Activated T-cell treated with anti-CD3 and anti-CD28 coated beads, Interleukin-2, amount 50 U/mL, for 1 hour (primary cell): Measurements from ENCODE around the gene SYNE2.

ENCODE experiments used
- DNase-seq: peaks from one replicate; pipeline ENCODE4 v3.0.0-alpha.2; 2020

SYNE2 gene

DNA sequence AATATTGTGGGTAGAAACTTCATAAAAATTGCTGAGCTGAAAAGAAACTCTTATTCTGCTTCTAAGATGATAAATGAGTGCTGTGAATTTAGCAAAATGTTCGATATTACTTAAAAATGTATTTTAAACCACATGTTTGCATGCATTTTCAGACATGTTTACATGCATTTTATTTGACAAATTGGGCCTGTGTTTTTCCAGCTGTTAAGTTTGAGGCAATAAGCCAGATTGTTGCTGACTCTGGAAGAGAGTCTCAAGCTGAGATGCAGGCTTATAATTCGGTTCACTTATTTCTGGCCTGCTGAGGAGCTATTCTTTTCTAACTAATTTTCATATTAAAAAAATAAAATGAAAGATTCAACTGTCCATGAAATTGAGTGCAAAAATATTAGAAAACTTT is 110.1 kb downstream of the SYNE2 start:
- DNase-seq, result no peak

DNA sequence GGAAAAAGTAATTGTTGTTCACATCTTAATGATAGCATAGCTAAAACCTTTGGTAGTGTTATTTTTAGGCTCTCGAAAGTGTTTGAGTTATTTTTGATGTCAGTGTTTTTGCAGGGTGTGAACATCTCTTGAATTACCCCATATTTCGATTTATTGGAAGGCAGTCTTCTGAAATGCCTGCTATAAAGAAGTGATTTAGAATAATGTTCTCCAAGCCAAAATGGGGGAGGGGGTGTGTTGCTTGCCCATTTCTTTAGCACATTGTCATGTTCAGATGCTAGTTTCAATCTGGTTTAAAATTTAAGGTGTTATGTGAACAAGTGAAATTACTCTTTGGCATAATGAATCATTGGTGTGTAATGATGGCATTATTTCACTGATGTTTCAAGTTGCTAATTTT is 110.6 kb downstream of the SYNE2 start:
- no peak for DNase-seq

DNA sequence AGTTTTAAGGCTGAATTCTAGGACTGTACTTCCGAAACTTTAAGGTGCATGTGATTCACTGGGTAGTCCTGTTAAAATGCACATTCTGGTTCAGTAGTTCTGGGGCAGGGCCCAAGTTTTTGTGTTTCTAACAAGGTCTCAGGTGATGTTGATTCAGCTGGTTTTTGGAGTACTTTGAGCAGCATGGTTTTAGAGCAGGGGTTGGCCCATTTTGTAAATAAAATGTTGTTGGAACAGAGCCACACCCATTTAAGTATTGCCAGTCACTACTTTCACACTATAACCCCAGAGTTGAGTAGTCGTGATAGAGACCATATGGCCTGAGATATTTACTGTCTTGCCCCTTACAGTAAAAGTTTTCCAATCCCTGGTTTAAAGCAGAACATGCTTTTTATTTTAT is 111.3 kb downstream of the SYNE2 start:
- no peak for DNase-seq

- DNase-seq, result no peak
Measured at GRCh38 chr14:63966407-63966806, 113.6 kb downstream of the SYNE2 start.

GRCh38 chr14:63972323-63972932 is 119.6 kb downstream of the SYNE2 start:
- no peak for DNase-seq

- DNase-seq, result no peak
Measured at GRCh38 chr14:63974176-63974575, 121.4 kb downstream of the SYNE2 start.

GRCh38 chr14:63981569-63981968 is 128.8 kb downstream of the SYNE2 start:
- no peak for DNase-seq

- no peak for DNase-seq
Measured at GRCh38 chr14:63982156-63982555, 129.4 kb downstream of the SYNE2 start.

- no peak for DNase-seq
Measured at GRCh38 chr14:63982629-63983028, 129.8 kb downstream of the SYNE2 start.

DNA sequence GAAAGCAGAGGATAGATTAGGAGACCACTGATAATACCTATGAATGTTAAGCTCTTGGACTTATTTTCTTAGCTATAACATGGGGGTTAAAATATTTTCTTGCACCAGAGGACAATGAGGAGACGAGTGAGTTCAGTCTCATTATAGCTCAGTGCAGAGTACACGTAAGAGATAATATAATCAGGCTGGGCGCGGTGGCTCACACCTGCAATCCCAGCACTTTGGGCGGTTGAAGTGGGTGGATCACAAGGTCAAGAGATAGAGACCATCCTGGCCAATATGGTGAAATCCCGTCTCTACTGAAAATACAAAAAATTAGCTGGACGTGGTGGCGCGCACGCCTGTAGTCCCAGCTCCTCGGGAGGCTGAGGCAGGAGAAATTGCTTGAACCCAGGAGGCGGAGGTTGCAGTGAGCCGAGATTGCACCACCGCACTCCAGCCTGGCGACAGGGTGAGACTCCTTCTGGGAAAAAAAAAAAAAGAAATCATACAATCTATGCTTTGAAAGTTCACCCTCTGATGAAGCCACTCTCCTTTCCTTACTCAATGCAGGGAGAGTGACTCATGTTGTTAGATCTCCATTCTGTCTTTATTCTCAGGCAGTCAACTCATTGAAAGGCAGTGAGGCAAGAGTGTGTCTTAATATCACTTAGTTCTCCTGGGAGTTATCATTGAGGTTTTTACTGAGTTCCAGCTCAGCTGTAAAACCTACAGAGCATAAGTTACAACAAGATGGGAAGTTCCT is 134.2 kb downstream of the SYNE2 start:
- DNase-seq, result no peak

GRCh38 chr14:63988579-63988978 is 135.8 kb downstream of the SYNE2 start:
- no peak for DNase-seq

- no peak for DNase-seq
Measured at GRCh38 chr14:63991833-63992232, 139.0 kb downstream of the SYNE2 start.

- DNase-seq, result no peak
Measured at GRCh38 chr14:63992858-63993257, 140.1 kb downstream of the SYNE2 start.

- no peak for DNase-seq
Measured at GRCh38 chr14:63993992-63994391, 141.2 kb downstream of the SYNE2 start.

GRCh38 chr14:63995285-63995684 is 142.5 kb downstream of the SYNE2 start:
- DNase-seq, result no peak

DNA sequence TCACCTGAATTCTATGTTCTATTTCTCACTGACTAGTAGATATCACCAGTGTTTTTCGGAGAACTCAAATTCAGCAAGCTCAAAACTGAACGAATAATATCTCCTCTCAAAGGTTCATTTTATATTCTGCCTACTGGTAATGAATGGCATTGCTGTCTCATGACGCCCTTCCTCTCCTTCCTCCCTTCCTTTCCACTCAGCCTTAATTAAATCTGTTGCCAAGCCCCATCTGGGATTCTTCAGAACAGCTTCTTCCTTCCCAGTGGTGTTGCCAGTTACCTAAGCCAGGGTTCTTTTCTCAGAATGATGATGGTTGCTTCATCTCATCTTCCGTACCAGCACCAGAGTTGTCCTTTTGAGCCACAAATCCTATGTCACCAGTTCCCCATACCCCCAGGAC is 143.2 kb downstream of the SYNE2 start:
- no peak for DNase-seq

DNA sequence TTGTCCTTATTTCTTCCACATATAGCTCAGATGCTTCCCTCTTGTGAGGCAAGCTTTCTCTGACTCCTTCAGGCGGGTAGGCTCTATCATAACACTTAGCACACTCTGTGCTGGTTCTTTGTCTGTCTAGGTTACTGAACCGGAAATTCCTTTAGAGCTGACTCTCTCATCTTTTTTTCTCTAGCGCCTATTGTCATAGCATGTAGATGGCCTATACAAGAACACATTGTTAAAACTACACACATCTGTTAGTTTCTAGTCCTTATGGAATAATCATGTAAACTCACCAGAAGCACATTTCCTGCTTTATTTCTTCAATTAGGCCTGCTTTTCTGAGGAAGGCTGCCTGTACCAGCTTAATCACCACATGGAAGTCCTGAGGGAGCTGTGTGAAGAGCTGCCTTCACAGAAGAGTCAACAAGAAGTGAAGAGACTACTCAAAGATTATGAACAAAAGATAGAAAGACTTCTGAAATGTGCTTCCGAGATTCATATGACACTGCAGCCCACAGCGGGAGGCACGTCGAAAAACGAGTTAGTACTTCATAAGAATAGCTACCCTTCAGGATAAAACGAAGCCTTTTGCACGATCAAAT is 143.9 kb downstream of the SYNE2 start:
- no peak for DNase-seq

- no peak for DNase-seq
Measured at GRCh38 chr14:64000749-64001148, 147.9 kb downstream of the SYNE2 start.

DNA sequence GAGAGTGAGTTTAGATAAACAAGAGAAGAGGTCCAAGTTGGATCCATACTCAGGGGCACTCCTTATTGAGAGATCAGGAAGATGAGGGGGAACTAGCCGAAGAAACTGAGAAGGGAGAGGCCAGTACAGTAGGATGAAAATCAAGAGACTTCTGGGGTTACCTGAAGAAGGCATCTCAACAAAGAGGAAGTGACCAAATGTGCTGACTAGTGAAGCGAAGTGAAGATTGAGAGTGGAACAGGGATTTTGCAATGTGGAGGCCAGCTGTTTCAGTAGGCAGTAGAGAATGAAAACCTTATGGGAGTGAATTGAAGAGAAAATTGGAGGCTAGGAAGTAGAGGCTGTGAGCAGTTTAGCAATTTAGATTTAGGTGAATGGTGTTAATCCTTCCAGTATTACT is 153.0 kb downstream of the SYNE2 start:
- DNase-seq, result no peak

DNA sequence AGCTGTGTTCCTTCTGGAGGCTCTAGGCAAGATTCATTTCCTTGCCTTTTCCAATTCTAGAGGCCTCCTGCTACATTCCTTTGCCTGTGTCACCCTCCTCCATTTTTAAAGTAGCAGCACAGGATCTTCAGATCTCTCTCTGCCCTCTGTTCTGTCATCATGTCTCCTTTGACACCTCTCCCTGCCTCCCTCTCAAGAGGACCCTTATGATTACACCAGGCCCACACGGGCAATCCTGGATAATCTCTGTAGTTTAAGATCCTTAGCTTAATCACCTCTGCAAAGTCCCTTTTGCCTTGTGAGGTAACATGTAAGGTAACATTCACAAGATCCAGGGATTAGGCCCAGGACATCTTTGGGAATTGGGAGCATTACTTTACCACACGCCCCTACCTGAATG is 155.2 kb downstream of the SYNE2 start:
- DNase-seq, result no peak

DNA sequence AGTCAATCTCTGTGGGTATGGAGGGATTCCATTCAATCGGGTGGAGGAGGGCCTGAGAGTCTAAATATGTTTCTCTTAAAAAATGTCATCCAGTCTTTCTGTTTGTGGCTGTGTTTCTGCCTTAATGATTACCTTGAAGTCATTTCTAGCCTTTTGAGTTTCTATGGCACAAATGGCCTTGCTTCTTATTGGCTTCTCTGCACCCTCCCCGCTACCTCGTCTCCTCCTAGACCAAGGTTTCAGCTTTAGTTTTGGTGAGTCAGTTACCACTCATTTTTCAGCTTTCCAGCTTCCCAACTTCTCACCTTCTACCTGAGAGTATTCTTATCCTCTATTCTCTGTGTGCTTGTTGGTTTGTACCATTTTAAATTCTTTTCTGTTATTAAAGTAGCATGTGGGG is 159.2 kb downstream of the SYNE2 start:
- DNase-seq, result no peak

DNA sequence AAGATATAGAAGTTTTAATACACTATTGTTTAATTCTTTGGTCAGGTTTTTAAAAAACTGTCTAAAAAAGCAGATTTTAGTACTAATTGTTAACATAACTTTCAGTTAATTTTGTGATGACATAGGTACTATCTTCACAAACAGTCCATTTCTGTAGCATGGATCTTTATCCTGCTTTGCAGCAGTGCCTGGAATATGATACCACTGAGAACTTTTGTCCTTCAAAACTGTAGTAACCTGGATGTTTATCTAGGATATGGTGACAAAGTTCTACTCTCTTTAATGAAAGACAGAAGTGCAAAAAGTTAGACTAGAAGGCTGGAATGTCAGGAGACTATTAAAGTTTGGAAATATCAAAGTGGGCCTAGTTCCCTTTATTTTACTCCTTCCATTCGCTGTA is 159.9 kb downstream of the SYNE2 start:
- DNase-seq, result no peak

GRCh38 chr14:64025479-64025878 is 172.7 kb downstream of the SYNE2 start:
- no peak for DNase-seq

GRCh38 chr14:64026600-64026999 is 173.8 kb downstream of the SYNE2 start:
- no peak for DNase-seq

- DNase-seq, result no peak
Measured at GRCh38 chr14:64035143-64035542, 182.3 kb downstream of the SYNE2 start.
